ENCODE measurements around the gene STPG1. TPM values are rescaled to one million over a fixed set of nuclear protein-coding genes. Genes with fewer than 3 reads are reported as not detected.

Gene STPG1
- total RNA-seq, 1 donor from 2014 or later = 10.0 TPM

- no peak for TF ChIP-seq CTCF (IDR thresholded peaks at IDR 0.05; ENCODE audit: unreplicated experiment)
- DNase-seq (ENCODE audit: low spot score) = no peak
- Mint-ChIP-seq H3K4me1 (ENCODE audit: unreplicated experiment) (peaks cover 21% of the 10 kb centered on the region), H3K27me3 (ENCODE audit: unreplicated experiment) (peaks cover 8% of the 10 kb centered on the region), H3K4me3 (ENCODE audit: unreplicated experiment) (no peak overlapping the region), H3K27ac (ENCODE audit: unreplicated experiment) (no peak overlapping the region), H3K9me3 (ENCODE audit: unreplicated experiment) (no peaks in the 10 kb centered on the region), H3K36me3 (ENCODE audit: low read depth, unreplicated experiment) (no peaks in the 10 kb centered on the region)
These were observed 93.6 kb downstream of the STPG1 start for GRCh38 chr1:24319962-24320361.

GRCh38 chr1:24319312-24319863 lies 94.2 kb downstream of the STPG1 start, which contains the start of gene GRHL3:
TSS of gene GRHL3 (plus strand) at chr1:24319357. CDS start at chr1:24319552, 195 bp downstream.
- no peak for TF ChIP-seq CTCF (IDR thresholded peaks at IDR 0.05; ENCODE audit: unreplicated experiment)
- Mint-ChIP-seq H3K4me3 (ENCODE audit: unreplicated experiment) (no peak within 1 kb of the TSS), H3K27ac (ENCODE audit: unreplicated experiment) (no peak within 1 kb of the TSS), H3K36me3 (ENCODE audit: low read depth, unreplicated experiment) (no peaks in the 10 kb centered on the region), H3K9me3 (ENCODE audit: unreplicated experiment) (no peaks in the 10 kb centered on the region), H3K4me1 (ENCODE audit: unreplicated experiment) (peaks cover 21% of the 10 kb centered on the region), H3K27me3 (ENCODE audit: unreplicated experiment) (peaks cover 8% of the 10 kb centered on the region)
- no peak for DNase-seq (ENCODE audit: low spot score)

GRCh38 chr1:24318615-24319311 lies 94.8 kb downstream of the STPG1 start:
- H3K4me3 Mint-ChIP-seq (ENCODE audit: unreplicated experiment) = no peak overlapping the region
- no peak for TF ChIP-seq CTCF (IDR thresholded peaks at IDR 0.05; ENCODE audit: unreplicated experiment)
- H3K27me3 Mint-ChIP-seq (ENCODE audit: unreplicated experiment) = peaks cover 6% of the 10 kb centered on the region
- no peaks in the 10 kb centered on the region for H3K9me3 Mint-ChIP-seq (ENCODE audit: unreplicated experiment)
- H3K4me1 Mint-ChIP-seq (ENCODE audit: unreplicated experiment) = peaks cover 21% of the 10 kb centered on the region
- H3K36me3 Mint-ChIP-seq (ENCODE audit: low read depth, unreplicated experiment) = no peaks in the 10 kb centered on the region
- DNase-seq (ENCODE audit: low spot score) = no peak
- H3K27ac Mint-ChIP-seq (ENCODE audit: unreplicated experiment) = no peak overlapping the region

GRCh38 chr1:24317956-24318614 lies 95.5 kb downstream of the STPG1 start:
- TF ChIP-seq CTCF (IDR thresholded peaks at IDR 0.05; ENCODE audit: unreplicated experiment) = no peak
- Mint-ChIP-seq H3K27me3 (ENCODE audit: unreplicated experiment) (no peaks in the 10 kb centered on the region), H3K4me1 (ENCODE audit: unreplicated experiment) (peaks cover 21% of the 10 kb centered on the region), H3K36me3 (ENCODE audit: low read depth, unreplicated experiment) (no peaks in the 10 kb centered on the region), H3K4me3 (ENCODE audit: unreplicated experiment) (no peak overlapping the region), H3K27ac (ENCODE audit: unreplicated experiment) (no peak overlapping the region), H3K9me3 (ENCODE audit: unreplicated experiment) (no peaks in the 10 kb centered on the region)
- no peak for DNase-seq (ENCODE audit: low spot score)

- DNase-seq (ENCODE audit: low spot score) = no peak
- Mint-ChIP-seq H3K4me1 (ENCODE audit: unreplicated experiment) (peaks cover 18% of the 10 kb centered on the region), H3K4me3 (ENCODE audit: unreplicated experiment) (no peak overlapping the region), H3K27ac (ENCODE audit: unreplicated experiment) (no peak overlapping the region), H3K27me3 (ENCODE audit: unreplicated experiment) (no peaks in the 10 kb centered on the region), H3K36me3 (ENCODE audit: low read depth, unreplicated experiment) (no peaks in the 10 kb centered on the region), H3K9me3 (ENCODE audit: unreplicated experiment) (no peaks in the 10 kb centered on the region)
- no peak for TF ChIP-seq CTCF (IDR thresholded peaks at IDR 0.05; ENCODE audit: unreplicated experiment)
These were observed 96.5 kb downstream of the STPG1 start for GRCh38 chr1:24317081-24317480.

Data from endothelial cell (in vitro differentiated cells).